Measurements from ENCODE around the gene RNF112.
"Not testable (repeated sequence)": the region's sequence is repeated elsewhere in the genome, so short reads cannot be mapped to it uniquely, and the experiment has no call there.

RNF112 gene

GRCh38 chr17:19457830-19458271, 46.8 kb downstream of the RNF112 start:
- TF ChIP-seq, protein P1, sequence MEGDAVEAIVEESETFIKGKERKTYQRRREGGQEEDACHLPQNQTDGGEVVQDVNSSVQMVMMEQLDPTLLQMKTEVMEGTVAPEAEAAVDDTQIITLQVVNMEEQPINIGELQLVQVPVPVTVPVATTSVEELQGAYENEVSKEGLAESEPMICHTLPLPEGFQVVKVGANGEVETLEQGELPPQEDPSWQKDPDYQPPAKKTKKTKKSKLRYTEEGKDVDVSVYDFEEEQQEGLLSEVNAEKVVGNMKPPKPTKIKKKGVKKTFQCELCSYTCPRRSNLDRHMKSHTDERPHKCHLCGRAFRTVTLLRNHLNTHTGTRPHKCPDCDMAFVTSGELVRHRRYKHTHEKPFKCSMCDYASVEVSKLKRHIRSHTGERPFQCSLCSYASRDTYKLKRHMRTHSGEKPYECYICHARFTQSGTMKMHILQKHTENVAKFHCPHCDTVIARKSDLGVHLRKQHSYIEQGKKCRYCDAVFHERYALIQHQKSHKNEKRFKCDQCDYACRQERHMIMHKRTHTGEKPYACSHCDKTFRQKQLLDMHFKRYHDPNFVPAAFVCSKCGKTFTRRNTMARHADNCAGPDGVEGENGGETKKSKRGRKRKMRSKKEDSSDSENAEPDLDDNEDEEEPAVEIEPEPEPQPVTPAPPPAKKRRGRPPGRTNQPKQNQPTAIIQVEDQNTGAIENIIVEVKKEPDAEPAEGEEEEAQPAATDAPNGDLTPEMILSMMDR (IDR thresholded peaks at IDR 0.05; ENCODE audit: insufficient read depth, low read depth, low read length, missing control alignments) = peak; percentile 5
- H3K4me3 ChIP-seq (ENCODE audit: low read length) = no peak overlapping the region
- DNase-seq (ENCODE audit: low read depth) = no peak

DNA sequence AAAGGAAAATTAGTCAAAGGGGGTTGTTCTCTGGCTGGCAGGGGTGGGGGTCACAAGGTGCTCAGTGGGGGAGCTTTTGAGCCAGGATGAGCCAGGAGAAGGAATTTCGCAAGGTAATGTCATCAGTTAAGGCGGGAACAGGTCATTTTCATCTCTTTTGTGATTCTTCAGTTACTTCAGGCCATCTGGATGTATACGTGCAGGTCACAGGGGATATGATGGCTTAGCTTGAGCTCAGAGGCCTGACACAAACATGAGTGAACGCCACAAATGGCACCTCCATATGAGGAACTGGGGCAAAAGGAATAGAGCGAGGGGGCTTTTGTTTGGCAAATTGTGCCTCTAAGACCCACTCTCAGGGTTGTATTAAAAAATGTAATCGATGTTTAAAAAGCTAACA, 47.4 kb downstream of the RNF112 start:
- not testable (repeated sequence) for H3K4me3 ChIP-seq (ENCODE audit: low read length); DNase-seq (ENCODE audit: low read depth)

GRCh38 chr17:19459018-19459655, 48.1 kb downstream of the RNF112 start:
- not testable (repeated sequence) for H3K4me3 ChIP-seq (ENCODE audit: low read length); DNase-seq (ENCODE audit: low read depth)

DNA sequence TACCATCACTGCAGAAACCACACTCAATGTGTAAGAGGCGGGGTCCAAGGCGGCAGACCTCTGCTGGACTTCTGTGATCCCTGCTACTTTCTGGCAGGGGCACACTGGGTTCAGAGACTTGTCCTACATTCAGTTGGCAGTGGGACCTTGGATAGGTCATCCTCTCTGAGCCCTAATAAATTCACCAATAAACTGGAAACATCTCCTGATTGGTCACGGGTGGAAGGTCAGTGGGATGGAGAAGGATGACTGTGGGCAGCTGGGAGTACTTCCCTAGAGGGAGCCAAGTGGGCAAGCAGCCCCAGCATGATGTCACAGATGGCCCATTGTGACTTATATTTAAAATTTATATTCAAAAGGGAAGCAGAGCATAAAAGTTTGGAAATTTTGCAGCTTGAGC, 49.7 kb downstream of the RNF112 start:
- no peak overlapping the region for H3K4me3 ChIP-seq (ENCODE audit: low read length)
- TF ChIP-seq, protein P1 (IDR thresholded peaks at IDR 0.05; ENCODE audit: insufficient read depth, low read depth, low read length, missing control alignments) = no peak
- no peak for DNase-seq (ENCODE audit: low read depth)

- H3K4me3 ChIP-seq (ENCODE audit: low read length) = no peak overlapping the region
- DNase-seq (ENCODE audit: low read depth) = no peak
- TF ChIP-seq, protein P1 (IDR thresholded peaks at IDR 0.05; ENCODE audit: insufficient read depth, low read depth, low read length, missing control alignments) = no peak
These were observed 50.1 kb downstream of the RNF112 start for GRCh38 chr17:19461116-19461515.

GRCh38 chr17:19461681-19462080, 50.6 kb downstream of the RNF112 start:
- no peak for DNase-seq (ENCODE audit: low read depth)
- no peak overlapping the region for H3K4me3 ChIP-seq (ENCODE audit: low read length)
- TF ChIP-seq, protein P1 (IDR thresholded peaks at IDR 0.05; ENCODE audit: insufficient read depth, low read depth, low read length, missing control alignments) = no peak

DNA sequence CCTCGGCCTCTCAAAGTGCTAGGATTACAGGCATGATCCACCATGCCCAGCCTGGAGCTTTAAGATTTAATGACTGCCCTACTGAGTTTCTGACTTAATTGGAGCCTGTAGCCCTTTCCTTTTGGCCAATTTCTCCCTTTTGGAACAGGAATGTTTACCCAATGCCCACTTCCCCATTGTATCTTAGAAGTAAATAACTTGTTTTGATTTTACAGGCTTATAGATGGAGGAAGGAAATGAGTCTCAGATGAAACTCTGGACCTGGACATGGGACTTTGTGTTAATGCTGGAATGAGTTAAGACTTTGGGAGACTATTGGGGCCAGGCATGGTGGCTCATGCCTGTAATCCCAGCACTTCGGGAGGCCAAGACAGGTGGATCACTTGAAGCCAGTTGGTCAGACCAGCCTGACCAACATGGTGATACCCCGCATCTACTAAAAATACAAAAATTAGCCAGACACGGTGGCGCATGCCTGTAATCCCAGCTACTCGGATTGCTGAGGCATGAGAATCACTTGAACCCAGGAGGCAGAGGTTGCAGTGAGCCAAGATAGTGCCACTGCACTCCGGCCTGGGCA, 51.5 kb downstream of the RNF112 start:
- not testable (repeated sequence) for H3K4me3 ChIP-seq (ENCODE audit: low read length)

GRCh38 chr17:19464031-19465026, 53.3 kb downstream of the RNF112 start:
- no peak for DNase-seq (ENCODE audit: low read depth)
- H3K4me3 ChIP-seq (ENCODE audit: low read length) = no peak overlapping the region
- TF ChIP-seq, protein P1 (IDR thresholded peaks at IDR 0.05; ENCODE audit: insufficient read depth, low read depth, low read length, missing control alignments) = no peak

More for the DNA sequence above, 51.5 kb downstream of the RNF112 start:
- DNase-seq (ENCODE audit: low read depth) = not testable (repeated sequence)
